Measurements from ENCODE around the gene PLCB4.

DNA sequence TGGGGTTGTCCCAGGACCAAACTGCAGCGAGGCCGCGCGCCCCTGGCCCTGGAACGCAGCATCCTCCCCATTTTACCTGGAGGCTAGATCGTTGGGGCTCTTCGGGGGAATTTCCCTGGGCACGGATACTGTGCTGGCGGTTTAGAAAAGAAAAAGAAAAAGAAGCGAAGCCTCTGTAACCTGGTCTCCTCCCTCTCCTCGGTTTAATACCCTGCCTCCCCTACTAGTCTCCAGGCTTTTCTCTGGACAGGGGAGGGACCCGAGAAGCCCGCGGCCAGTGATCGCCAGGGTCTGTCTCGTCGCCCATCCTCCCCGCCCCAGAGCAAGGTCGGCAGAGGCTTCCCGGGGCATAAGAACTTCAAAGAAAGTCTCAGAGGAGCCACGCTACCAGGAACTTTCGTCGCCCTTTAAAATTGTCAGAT lies 439.4 kb downstream of the PLCB4 start:
- TF ChIP-seq EZH2 (IDR thresholded peaks at IDR 0.05; ENCODE audit: low read length, missing control alignments) = no peak
- TF ChIP-seq, protein P1, sequence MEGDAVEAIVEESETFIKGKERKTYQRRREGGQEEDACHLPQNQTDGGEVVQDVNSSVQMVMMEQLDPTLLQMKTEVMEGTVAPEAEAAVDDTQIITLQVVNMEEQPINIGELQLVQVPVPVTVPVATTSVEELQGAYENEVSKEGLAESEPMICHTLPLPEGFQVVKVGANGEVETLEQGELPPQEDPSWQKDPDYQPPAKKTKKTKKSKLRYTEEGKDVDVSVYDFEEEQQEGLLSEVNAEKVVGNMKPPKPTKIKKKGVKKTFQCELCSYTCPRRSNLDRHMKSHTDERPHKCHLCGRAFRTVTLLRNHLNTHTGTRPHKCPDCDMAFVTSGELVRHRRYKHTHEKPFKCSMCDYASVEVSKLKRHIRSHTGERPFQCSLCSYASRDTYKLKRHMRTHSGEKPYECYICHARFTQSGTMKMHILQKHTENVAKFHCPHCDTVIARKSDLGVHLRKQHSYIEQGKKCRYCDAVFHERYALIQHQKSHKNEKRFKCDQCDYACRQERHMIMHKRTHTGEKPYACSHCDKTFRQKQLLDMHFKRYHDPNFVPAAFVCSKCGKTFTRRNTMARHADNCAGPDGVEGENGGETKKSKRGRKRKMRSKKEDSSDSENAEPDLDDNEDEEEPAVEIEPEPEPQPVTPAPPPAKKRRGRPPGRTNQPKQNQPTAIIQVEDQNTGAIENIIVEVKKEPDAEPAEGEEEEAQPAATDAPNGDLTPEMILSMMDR (conservative IDR thresholded peaks at IDR 0.05 in 1 of 2, IDR thresholded peaks at IDR 0.05 in 1 of 2; ENCODE audit: low read depth in 1 of 2, low read length in 2 of 2) = no peak

All from fibroblast of lung (primary cell).